Middle frontal gyrus (tissue), 1 donor: Measurements from ENCODE around the gene IL17REL.
A peak's percentile ranks its signal among the peaks of the same experiment; 100 is the strongest.
"Not testable (repeated sequence)": the region's sequence is repeated elsewhere in the genome, so short reads cannot be mapped to it uniquely, and the experiment has no call there.

ENCODE experiments used
- DNase-seq: peaks from one replicate; pipeline ENCODE4 v3.0.0-alpha.2; 2015; ENCODE audit warnings: low spot score; ENCODE audit errors: extremely low spot score

IL17REL gene

DNA sequence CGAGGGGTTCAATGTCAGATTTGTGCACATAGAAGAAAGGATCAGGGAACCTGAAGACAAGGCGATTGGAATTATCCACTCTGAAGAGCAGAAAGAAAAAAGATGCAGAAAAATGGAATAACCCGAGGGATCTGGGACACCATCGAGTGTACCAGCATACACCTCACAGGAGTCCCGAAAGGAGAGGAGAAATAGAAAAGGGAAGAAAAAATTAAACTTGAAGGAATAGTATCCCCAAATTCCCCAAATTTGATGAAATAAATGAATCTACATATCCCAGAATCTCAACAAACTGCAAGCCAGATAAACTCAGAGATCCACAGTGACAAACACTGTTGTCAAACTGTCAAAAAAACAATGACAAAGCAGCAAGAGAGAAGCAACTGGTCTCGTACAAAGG is 21.4 kb downstream of the IL17REL start:
- no peak for DNase-seq

GRCh38 chr22:49989826-49990225 is 22.7 kb downstream of the IL17REL start:
- DNase-seq = not testable (repeated sequence)

DNA sequence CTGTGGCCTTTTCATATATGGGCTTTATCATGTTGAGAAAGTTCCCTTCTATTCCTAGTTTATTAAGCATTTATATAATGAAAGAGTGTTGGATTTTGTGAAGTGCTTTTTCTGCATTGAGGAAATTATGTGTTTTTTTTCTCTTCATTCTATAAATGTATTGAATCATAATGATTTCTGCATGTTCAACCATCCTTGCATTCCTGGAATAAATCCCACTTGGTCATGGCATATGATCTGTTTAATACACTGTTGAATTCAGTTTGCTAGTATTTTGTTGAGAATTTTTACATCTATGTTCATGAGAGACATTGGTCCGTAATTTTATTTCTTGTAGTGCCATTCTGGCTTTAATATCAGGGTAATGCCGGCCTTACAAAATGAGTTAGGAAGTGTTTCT is 26.2 kb downstream of the IL17REL start:
- DNase-seq = no peak

GRCh38 chr22:49983148-49984042 is 29.2 kb downstream of the IL17REL start:
- no peak for DNase-seq

- not testable (repeated sequence) for DNase-seq
These were observed 30.8 kb downstream of the IL17REL start for GRCh38 chr22:49981799-49982198.

- DNase-seq = no peak
These were observed 32.8 kb downstream of the IL17REL start for GRCh38 chr22:49979587-49980264.

DNA sequence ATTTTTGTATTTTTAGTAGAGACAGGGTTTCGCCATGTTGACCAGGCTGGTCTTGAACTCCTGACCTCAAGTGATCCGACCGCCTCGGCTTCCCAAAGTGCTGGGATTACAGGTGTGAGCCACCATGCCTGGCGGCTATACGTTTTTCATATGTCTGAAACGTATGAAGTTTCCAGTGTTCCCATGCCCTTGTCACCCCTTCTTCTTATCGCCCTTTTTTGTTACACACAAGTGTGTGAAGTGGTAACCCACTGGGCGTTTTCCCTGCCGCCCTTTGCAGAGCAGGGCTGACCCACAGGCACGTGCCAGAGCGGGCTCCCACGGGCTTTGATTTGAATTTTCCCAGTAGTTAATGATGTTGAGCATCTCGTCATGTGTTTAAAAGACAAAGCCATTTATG is 35.0 kb downstream of the IL17REL start:
- DNase-seq = no peak

- DNase-seq = no peak
These were observed 36.0 kb downstream of the IL17REL start for GRCh38 chr22:49976439-49977175.

GRCh38 chr22:49975543-49976389 is 36.8 kb downstream of the IL17REL start:
- no peak for DNase-seq

DNA sequence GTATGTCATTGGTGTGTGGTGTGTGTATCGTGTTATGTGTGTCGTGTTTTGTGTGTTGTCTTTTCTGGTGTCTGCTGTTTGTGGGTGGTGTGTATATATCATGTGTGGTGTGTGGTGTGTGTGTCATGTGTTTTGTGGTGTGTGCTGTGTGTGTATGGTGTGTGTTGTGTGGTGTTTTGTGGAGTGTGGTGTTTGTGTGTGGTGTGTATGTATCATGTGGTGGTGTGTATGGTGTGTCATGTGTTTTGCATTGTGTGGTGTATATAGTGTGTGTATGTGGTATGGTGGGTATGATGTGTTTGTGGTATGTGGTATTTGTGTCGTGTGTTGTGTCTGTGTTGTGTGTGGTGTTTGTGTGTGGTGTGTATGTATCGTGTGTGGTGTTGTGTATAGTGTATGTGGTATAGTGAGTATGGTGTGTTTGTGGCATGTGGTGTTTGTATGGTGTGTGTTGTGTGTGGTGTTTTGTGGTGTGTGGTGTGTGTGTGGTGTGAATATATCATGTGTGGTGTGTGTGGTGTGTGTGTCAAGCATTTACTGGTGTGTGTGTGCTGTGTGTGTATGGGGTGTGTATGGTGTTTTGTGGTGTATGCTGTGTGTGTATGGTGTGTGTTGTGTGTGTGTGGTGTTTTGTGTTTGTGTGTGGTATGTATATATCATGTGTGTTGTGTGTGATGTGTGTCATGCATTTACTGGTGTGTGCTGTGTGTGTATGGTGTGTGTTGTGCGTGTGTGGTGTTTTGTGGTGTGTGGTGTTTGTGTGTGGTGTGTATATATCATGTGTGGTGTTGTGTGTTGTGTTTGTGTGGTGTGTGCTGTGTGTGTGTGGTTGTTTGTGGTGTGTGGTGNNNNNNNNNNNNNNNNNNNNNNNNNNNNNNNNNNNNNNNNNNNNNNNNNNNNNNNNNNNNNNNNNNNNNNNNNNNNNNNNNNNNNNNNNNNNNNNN is 39.3 kb downstream of the IL17REL start:
- DNase-seq = no peak

- DNase-seq = no peak
These were observed 40.2 kb downstream of the IL17REL start for GRCh38 chr22:49972163-49973017.

- no peak for DNase-seq
These were observed 41.1 kb downstream of the IL17REL start for GRCh38 chr22:49971232-49972162.

DNA sequence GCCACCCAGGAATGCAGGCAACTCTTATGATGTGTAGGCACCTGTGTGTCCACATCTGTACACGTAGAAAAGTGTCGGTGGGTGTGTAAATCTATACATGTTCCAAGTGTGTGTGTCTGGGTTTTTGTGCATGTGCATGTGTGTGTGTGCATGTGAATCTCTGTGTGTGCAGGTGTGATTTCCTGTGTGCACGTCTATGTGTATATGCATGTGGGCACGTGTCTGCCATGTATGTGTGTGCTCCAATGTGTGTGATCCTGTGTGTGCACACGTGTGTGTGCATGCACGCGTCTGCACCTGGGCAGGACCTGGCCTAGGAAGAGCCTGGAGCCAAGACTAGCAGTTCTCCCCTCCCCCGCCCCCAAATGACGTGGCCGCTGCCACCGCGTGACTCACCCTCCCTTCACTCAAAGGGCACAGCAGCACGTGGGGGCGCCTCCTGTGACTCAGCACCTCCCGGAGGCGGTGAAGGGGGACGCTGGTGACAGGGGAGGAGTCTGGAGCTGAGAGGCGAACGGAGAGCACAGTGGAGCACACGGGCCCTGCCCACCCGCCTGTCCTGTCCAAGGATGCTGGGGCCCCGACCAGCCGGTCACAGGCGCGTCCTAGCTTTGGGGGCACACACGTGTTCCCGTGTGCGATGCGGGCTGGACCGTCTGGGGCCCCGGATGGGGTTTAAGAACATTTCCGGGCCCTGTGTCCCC is 41.9 kb downstream of the IL17REL start:
- peak; percentile 81 for DNase-seq

DNA sequence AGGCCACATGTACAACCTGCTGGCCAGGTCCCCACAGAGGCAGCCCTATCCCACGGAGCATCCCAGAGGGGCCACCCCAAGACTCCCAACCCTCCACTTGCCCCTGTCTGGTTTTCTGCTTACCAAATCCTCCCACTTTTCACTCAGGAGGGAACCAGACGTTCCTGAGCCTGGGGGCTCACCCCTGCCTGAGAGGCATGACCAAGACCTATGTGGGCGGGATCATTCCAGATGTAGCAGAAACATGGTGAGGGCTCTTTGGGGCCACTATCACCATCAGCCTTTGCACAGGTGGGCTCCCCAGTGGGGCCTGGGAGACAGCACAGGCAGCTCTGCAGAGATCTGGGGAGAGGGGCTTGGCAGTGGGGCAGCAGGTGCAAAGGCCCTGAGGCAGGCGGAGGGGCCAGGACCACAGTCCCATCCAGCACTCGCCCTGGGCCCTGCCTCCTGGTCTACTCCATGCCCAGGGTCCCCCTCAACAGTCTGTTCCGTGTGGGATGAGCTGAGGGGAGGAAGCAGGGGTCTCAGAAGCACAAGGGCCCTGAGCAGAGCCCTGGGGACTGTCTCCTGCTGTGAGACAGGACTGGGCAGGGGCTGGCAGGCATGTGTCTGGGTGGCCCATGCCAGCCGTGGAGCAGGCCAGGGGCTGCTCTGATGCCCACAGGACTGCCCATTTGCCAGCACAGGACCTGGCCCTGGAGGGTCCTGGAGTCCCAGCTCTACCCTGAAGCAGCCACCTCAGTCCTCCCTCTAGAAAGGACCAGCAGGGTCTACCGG is 42.6 kb downstream of the IL17REL start:
- no peak for DNase-seq

- no peak for DNase-seq
These were observed 43.5 kb downstream of the IL17REL start for GRCh38 chr22:49968831-49969661.
